Activated CD4-positive, alpha-beta T cell treated with anti-CD3 and anti-CD28 coated beads for 36 hours (primary cell): ENCODE measurements around the gene DBNDD2. TPM values are rescaled to one million over a fixed set of nuclear protein-coding genes. Genes with fewer than 3 reads are reported as not detected.

ENCODE experiments used
- ATAC-seq: fragments of 200-7000 bp; cut with Tn5 transposase; one replicate; pipeline ENCODE4 v1.10.0; 2021; ENCODE audit warnings: mild to moderate bottlenecking, moderate library complexity
- CTCF ChIA-PET: fragments of 350-600 bp; sonication (Branson Sonifier 250); formaldehyde crosslinking; loops from one replicate; lab custom pipeline; 2021; ENCODE audit warnings: antibody characterized with exemption; lab: Charles Lee
- POLR2A ChIA-PET: fragments of 350-600 bp; sonication (Branson Sonifier 250); formaldehyde crosslinking; loops from one replicate; lab custom pipeline; 2021; ENCODE audit warnings: antibody characterized with exemption, inconsistent platforms; lab: Charles Lee
- DNase-seq: peaks from one replicate; pipeline ENCODE4 v3.0.0-alpha.2; 2020
- H3K27ac Mint-ChIP-seq: one replicate; pipeline ENCODE4 v1.8.0; 2021; ENCODE audit warnings: mixed read lengths
- H3K27me3 Mint-ChIP-seq: one replicate; pipeline ENCODE4 v1.8.0; 2021; ENCODE audit warnings: mixed read lengths
- H3K36me3 Mint-ChIP-seq: one replicate; pipeline ENCODE4 v1.8.0; 2021; ENCODE audit warnings: low read depth, mixed read lengths
- H3K4me1 Mint-ChIP-seq: one replicate; pipeline ENCODE4 v1.8.0; 2021; ENCODE audit warnings: mixed read lengths
- H3K4me3 Mint-ChIP-seq: one replicate; pipeline ENCODE4 v1.8.0; 2021; ENCODE audit warnings: mild to moderate bottlenecking, moderate library complexity, mixed read lengths
- H3K9me3 Mint-ChIP-seq: one replicate; pipeline ENCODE4 v1.8.0; 2021; ENCODE audit warnings: low read depth, mixed read lengths
- intact Hi-C, 2 experiments: fragments of 100-400 bp; cut with DNase I in 1 of 2; cut with micrococcal nuclease in 1 of 2; formaldehyde crosslinking; loops; one replicate each; pipeline versions ENCODE4 v1.14.2 to v1.15.1; 2022 to 2024; cut with DNase I, micrococcal nuclease
- total RNA-seq, 2 experiments: library from RNA; stranded (reverse); gene quantifications; one replicate each; pipeline ENCODE4 v1.2.3, GENCODE V29; 2021

Gene DBNDD2
- total RNA-seq, 2 experiments from 2014 or later = 22.4 to 30.0 TPM

- no peak for DNase-seq
- CTCF ChIA-PET = interaction anchor here (1.0 to 2.3 kb wide), 3 partner anchors 14 to 93 kb away, joined by 3 to 15 read pairs (median 4); no protein-coding TSS in a partner anchor
- intact Hi-C loops = no loop called here
- Mint-ChIP-seq H3K4me1 (peaks cover 52% of the 10 kb centered on the region), H3K9me3 (no peaks in the 10 kb centered on the region), H3K36me3 (peaks cover 25% of the 10 kb centered on the region), H3K4me3 (no peak overlapping the region), H3K27ac (peak overlapping the region; percentile 7), H3K27me3 (no peaks in the 10 kb centered on the region)
- ATAC-seq = no peak
- POLR2A ChIA-PET = no interaction called here
Observed at GRCh38 chr20:45366631-45367030, 41.5 kb upstream of the DBNDD2 start.

GRCh38 chr20:45367126-45367525 is 41.0 kb upstream of the DBNDD2 start:
- CTCF ChIA-PET = interaction anchor here (1.0 to 2.3 kb wide), 5 partner anchors 10 to 70 kb away, joined by 3 to 15 read pairs (median 4); no protein-coding TSS in a partner anchor
- Mint-ChIP-seq H3K36me3 (peaks cover 25% of the 10 kb centered on the region), H3K27ac (no peak overlapping the region), H3K27me3 (no peaks in the 10 kb centered on the region), H3K4me3 (no peak overlapping the region), H3K9me3 (no peaks in the 10 kb centered on the region), H3K4me1 (peaks cover 56% of the 10 kb centered on the region)
- intact Hi-C loops = no loop called here
- POLR2A ChIA-PET = no interaction called here
- ATAC-seq (no peak), DNase-seq (no peak)

- ChIA-PET CTCF (interaction anchor here (0.6 to 10.0 kb wide), 10 partner anchors 9 to 319 kb away, joined by 3 to 189 read pairs (median 4); partner anchors contain the start of gene PIGT), POLR2A (interaction anchor here (0.6 to 0.8 kb wide), 2 partner anchors 16 to 49 kb away, joined by 4 to 5 read pairs; no protein-coding TSS in a partner anchor)
- Mint-ChIP-seq H3K4me1 (peaks cover 61% of the 10 kb centered on the region), H3K4me3 (peak overlapping the region; percentile 13), H3K27ac (peak overlapping the region; percentile 62), H3K36me3 (peaks cover 25% of the 10 kb centered on the region), H3K27me3 (no peaks in the 10 kb centered on the region), H3K9me3 (no peaks in the 10 kb centered on the region)
- DNase-seq (peak; percentile 50), ATAC-seq (peak; percentile 64)
- intact Hi-C loops = no loop called here
Observed at GRCh38 chr20:45368221-45368980, 39.7 kb upstream of the DBNDD2 start.

- POLR2A ChIA-PET = interaction anchor here (0.6 to 2.1 kb wide), 2 partner anchors 7 to 105 kb away, joined by 4 to 5 read pairs; partner anchors contain the start of gene SYS1
- Mint-ChIP-seq H3K27ac (no peak overlapping the region), H3K27me3 (no peaks in the 10 kb centered on the region), H3K9me3 (no peaks in the 10 kb centered on the region), H3K4me3 (no peak overlapping the region), H3K36me3 (peaks cover 21% of the 10 kb centered on the region), H3K4me1 (peaks cover 48% of the 10 kb centered on the region)
- CTCF ChIA-PET = interaction anchor here (0.6 to 10.0 kb wide), 8 partner anchors 9 to 624 kb away, joined by 3 to 189 read pairs (median 16); partner anchors contain the start of gene SYS1
- no peak for ATAC-seq
- DNase-seq = no peak
- intact Hi-C loops = no loop called here
Observed at GRCh38 chr20:45370571-45371160, 37.4 kb upstream of the DBNDD2 start.

GRCh38 chr20:45372241-45372640 is 35.8 kb upstream of the DBNDD2 start:
- POLR2A ChIA-PET = interaction anchor here (1.1 to 2.1 kb wide), 3 partner anchors 9 to 78 kb away, joined by 3 to 5 read pairs (median 4); partner anchors contain the start of gene SYS1
- ATAC-seq = no peak
- no peaks in the 10 kb centered on the region for H3K27me3 Mint-ChIP-seq
- CTCF ChIA-PET = interaction anchor here (0.6 to 10.0 kb wide), 14 partner anchors 10 to 399 kb away, joined by 3 to 189 read pairs (median 16); partner anchors contain the start of genes DBNDD2, PIGT and SYS1
- intact Hi-C loops = no loop called here
- no peaks in the 10 kb centered on the region for H3K9me3 Mint-ChIP-seq
- H3K27ac Mint-ChIP-seq = peak overlapping the region; percentile 53
- H3K36me3 Mint-ChIP-seq = peaks cover 11% of the 10 kb centered on the region
- no peak for DNase-seq
- peaks cover 41% of the 10 kb centered on the region for H3K4me1 Mint-ChIP-seq
- H3K4me3 Mint-ChIP-seq = no peak overlapping the region

GRCh38 chr20:45372646-45373352 is 35.3 kb upstream of the DBNDD2 start:
- H3K27me3 Mint-ChIP-seq = no peaks in the 10 kb centered on the region
- intact Hi-C loops = loop anchor here (1.0 kb wide), 4 partner anchors 9 to 65 kb away; partner anchors contain the start of genes PIGT (in 1 of the 2) and SYS1 (in 1 of the 2)
- H3K9me3 Mint-ChIP-seq = no peaks in the 10 kb centered on the region
- H3K4me1 Mint-ChIP-seq = peaks cover 36% of the 10 kb centered on the region
- ATAC-seq (no peak), DNase-seq (no peak)
- H3K27ac Mint-ChIP-seq = peak overlapping the region; percentile 91
- POLR2A ChIA-PET = interaction anchor here (1.1 to 2.1 kb wide), 5 partner anchors 9 to 79 kb away, joined by 3 to 17 read pairs (median 5); partner anchors contain the start of gene SYS1
- peaks cover 7% of the 10 kb centered on the region for H3K36me3 Mint-ChIP-seq
- CTCF ChIA-PET = interaction anchor here (0.6 to 10.0 kb wide), 29 partner anchors 9 to 398 kb away, joined by 3 to 189 read pairs (median 7); partner anchors contain the start of genes DBNDD2, PIGT, SDC4 and SYS1
- H3K4me3 Mint-ChIP-seq = peak overlapping the region; percentile 75

- intact Hi-C loops = loop anchor here (1.0 kb wide), 7 partner anchors 10 to 398 kb away; partner anchors contain the start of genes PIGT (in 1 of the 2), SDC4 (in 1 of the 2) and SYS1 (in 1 of the 2)
- peak; percentile 97 for ATAC-seq
- H3K36me3 Mint-ChIP-seq = no peaks in the 10 kb centered on the region
- peaks cover 29% of the 10 kb centered on the region for H3K4me1 Mint-ChIP-seq
- H3K9me3 Mint-ChIP-seq = no peaks in the 10 kb centered on the region
- POLR2A ChIA-PET = interaction anchor here (0.6 to 1.7 kb wide), 6 partner anchors 8 to 264 kb away, joined by 3 to 17 read pairs (median 4); partner anchors contain the start of gene SYS1
- CTCF ChIA-PET = interaction anchor here (0.6 to 10.0 kb wide), 48 partner anchors 8 to 397 kb away, joined by 3 to 189 read pairs (median 6); partner anchors contain the start of genes DBNDD2, PIGT, SDC4 and SYS1
- H3K27ac Mint-ChIP-seq = peak overlapping the region; percentile 91
- peak; percentile 96 for DNase-seq
- H3K4me3 Mint-ChIP-seq = peak overlapping the region; percentile 75
- no peaks in the 10 kb centered on the region for H3K27me3 Mint-ChIP-seq
Observed at GRCh38 chr20:45373353-45374100, 34.6 kb upstream of the DBNDD2 start.

- peaks cover 28% of the 10 kb centered on the region for H3K4me1 Mint-ChIP-seq
- ATAC-seq = no peak
- peak overlapping the region; percentile 75 for H3K4me3 Mint-ChIP-seq
- H3K27ac Mint-ChIP-seq = no peak overlapping the region
- no peak for DNase-seq
- ChIA-PET POLR2A (interaction anchor here (0.6 to 1.7 kb wide), 5 partner anchors 9 to 264 kb away, joined by 3 to 17 read pairs (median 4); partner anchors contain the start of gene SYS1), CTCF (interaction anchor here (0.7 to 10.0 kb wide), 43 partner anchors 9 to 397 kb away, joined by 3 to 189 read pairs (median 6); partner anchors contain the start of genes DBNDD2, PIGT, SDC4 and SYS1)
- H3K27me3 Mint-ChIP-seq = no peaks in the 10 kb centered on the region
- intact Hi-C loops = loop anchor here in 1 of 2 experiments (1.0 kb wide), 4 partner anchors 26 to 397 kb away; partner anchors contain the start of gene SDC4
- no peaks in the 10 kb centered on the region for H3K36me3 Mint-ChIP-seq
- H3K9me3 Mint-ChIP-seq = no peaks in the 10 kb centered on the region
Observed at GRCh38 chr20:45374101-45374467, 34.0 kb upstream of the DBNDD2 start.

GRCh38 chr20:45374966-45375365 is 33.1 kb upstream of the DBNDD2 start:
- peaks cover 25% of the 10 kb centered on the region for H3K4me1 Mint-ChIP-seq
- CTCF ChIA-PET = interaction anchor here (0.8 to 10.0 kb wide), 11 partner anchors 14 to 81 kb away, joined by 3 to 189 read pairs (median 17); partner anchors contain the start of genes PIGT and SYS1
- POLR2A ChIA-PET = no interaction called here
- ATAC-seq (no peak), DNase-seq (no peak)
- intact Hi-C loops = loop anchor here in 1 of 2 experiments (1.0 kb wide), 4 partner anchors 27 to 396 kb away; partner anchors contain the start of gene SDC4
- H3K27me3 Mint-ChIP-seq = no peaks in the 10 kb centered on the region
- no peak overlapping the region for H3K27ac Mint-ChIP-seq
- no peak overlapping the region for H3K4me3 Mint-ChIP-seq
- no peaks in the 10 kb centered on the region for H3K36me3 Mint-ChIP-seq
- no peaks in the 10 kb centered on the region for H3K9me3 Mint-ChIP-seq
